HG03457 (cell line): ENCODE results near the gene TTC9.
"Not testable (repeated sequence)": the region's sequence is repeated elsewhere in the genome, so short reads cannot be mapped to it uniquely, and the experiment has no call there.

Experiments
- ATAC-seq: cut with Tn5 transposase; IDR thresholded peaks from one replicate; pipeline ENCODE4 v1.9.1; 2021; ENCODE audit warnings: moderate number of reproducible peaks; ENCODE audit not compliant: unreplicated experiment

The TTC9 gene

GRCh38 chr14:70671652-70672644 lies 30.2 kb downstream of the TTC9 start:
- ATAC-seq = no peak

DNA sequence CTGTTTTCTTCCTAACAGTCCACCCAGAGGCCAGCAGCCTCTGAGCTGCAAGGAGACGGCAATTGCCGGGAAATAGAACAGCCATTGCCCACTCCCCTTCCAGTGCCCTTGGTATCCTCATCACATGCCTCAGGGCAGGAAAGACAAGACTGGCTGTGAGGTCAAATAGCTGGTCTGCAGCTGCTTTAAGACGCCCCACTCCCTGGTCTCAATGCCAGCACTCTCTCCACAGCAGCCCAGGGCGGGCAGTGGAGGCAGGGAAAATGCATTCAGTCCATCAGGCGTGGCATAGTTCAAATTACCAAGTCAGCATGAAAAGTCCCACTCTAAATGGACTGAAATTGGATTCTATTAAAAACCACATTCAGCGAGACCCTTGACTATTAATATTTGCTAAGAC lies 35.6 kb downstream of the TTC9 start:
- no peak for ATAC-seq

- no peak for ATAC-seq
Measured at GRCh38 chr14:70680748-70681147, 39.0 kb downstream of the TTC9 start.

DNA sequence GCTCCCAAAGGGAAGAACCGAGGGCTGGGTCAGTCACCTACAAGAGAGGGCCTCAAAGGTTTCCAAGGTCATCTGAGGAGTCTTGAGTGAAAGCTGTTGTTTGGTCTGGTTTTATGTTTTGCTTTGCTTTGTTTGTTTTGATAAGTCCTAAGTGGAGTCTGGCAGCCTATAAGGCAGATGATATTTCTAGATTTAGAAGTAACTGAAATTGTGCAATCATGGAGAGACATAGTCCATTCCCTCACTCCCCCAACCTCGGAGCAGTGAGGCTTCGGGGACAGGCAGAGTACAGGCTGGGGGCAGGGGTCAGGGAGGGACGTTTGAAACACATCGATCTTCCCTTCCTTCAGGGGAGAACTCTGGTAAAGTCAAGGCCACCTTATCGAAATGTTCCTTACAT lies 42.3 kb downstream of the TTC9 start:
- no peak for ATAC-seq

DNA sequence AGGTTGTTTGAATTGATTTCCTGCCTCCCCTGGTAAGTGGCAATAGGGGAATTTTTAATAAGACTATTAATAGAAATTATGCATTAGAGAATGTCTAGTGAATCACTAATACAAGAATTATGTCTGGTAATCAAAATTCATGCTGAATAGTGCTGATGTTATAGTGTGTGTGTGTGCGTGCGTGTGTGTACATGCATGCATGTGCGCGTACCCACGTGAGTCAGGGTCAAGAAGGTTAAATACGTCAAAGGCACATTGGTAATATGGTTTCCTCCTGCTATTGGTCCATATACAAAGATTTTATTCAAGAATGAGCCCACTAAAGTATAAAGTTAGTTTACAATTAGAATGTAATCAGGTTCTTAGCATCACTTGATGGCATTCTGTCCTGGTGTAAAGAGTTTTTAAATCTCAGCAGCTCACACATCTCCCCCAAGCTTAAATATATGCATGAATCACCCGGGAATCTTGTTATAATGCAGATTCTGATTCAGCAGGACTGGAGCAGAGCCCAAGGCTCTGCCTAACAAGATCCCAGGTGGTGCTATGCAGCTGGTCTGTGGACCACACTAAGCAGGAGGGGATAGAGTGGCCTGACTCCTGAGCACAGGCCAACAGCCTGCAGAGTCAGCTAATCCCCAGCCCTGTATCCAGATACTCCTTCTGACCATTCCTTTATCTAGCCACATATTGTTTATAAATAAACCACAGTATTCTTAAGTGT lies 43.9 kb downstream of the TTC9 start:
- no peak for ATAC-seq

DNA sequence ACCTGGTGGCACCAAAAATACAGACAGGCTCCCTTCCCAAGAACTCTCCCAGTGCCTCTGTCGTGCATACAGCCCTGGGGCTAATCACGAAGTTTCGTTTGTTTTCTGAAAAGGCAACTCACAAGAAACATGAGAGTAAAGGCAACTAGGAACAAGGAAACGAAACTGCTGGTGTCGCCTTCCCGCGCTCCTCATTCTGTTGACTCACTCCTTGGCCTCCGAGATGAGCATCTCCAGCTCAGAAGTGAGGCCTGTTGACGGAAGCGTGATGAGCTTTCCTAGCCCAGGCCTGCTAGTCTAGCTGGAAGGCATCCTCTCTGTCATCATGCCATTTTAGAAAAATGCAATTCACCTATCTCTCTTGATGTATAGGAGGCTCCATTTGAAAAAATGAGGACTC lies 50.5 kb downstream of the TTC9 start:
- no peak for ATAC-seq

DNA sequence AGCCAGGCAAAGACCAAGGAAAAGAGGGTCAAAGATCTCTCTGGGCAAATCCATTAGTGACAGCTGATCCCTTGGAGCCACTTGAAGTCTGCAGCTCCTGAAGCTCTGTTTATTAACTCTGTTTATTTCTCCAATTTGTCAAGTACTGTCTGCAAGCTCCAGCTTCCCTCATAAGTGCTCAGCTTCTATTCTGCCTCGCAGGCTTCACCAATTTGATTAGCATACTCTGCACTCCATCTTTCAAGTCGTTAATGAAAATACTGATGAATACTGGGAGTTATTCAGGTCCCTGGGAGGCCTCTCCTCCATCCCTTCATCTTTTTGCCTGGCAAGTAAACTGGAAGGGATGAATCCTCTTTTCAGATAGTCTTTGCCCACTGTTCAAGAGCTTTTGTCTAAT lies 54.3 kb downstream of the TTC9 start:
- no peak for ATAC-seq

DNA sequence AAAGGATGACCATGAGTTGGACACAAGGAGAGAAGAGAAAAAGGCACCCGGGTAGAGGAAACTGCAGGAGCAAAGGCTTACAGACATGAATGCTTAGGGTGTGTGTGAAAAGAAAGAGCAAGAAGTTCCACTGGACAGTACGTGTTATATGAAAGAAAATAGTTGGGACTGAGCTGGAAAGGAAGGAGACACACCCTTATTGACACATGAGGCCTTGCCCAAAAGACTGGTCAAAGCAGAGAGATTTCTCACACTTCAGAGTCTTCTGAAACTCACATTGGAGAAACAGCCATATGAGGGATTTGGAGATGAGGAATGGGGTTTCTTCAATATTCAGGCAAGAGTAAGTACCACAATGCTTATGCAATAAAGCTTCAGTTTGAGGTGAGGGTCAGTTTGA lies 56.0 kb downstream of the TTC9 start:
- no peak for ATAC-seq

GRCh38 chr14:70698288-70698687 lies 56.6 kb downstream of the TTC9 start:
- no peak for ATAC-seq

DNA sequence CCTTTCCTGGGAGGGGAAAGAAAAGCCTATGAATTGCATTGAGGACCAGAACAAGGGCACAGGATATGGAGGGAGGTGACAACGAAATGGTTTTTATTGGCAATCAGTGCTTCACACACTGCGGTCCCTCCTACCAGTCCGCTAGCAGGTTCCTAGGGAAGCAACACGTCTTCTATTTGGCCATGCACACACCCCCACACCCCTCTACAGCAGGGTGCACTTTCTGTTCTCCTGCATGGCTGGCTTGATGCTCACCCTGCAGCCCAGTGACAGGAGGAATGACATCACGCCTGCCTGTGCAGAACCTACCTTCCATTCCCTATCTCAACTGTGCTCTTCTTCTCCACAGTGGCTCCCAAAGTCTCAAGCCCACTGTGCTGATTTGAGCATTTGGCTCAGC lies 57.9 kb downstream of the TTC9 start:
- no peak for ATAC-seq

DNA sequence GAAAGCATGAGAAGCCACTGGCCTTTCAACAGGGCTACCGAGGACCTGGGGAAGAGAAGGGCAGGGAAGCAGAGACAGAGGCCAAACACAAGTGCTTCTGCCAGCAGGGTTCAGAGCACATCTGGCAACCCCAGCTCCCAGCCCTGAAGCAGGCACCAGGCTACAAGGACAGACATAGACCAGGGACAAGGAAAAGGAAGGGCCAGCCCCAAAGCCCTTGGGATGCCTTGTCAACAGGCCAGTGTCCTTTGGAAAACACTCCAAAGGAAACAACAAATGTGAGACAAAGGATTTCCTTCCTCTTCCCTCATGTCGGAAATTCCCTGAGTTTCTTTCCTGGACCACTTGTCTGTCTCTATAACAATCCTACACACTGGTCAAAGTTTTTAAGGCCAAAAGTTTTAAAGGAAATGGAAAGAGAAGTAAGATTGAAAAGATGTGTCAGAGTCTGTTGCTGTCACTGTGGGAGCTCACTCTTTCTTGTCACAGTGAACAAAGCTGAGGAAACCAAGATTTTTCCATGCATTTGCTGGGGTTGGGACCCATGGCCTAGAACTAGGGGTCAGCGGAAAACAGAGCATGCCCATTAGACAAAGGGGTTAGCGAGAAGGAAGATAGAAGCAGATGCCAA lies 59.4 kb downstream of the TTC9 start:
- no peak for ATAC-seq

DNA sequence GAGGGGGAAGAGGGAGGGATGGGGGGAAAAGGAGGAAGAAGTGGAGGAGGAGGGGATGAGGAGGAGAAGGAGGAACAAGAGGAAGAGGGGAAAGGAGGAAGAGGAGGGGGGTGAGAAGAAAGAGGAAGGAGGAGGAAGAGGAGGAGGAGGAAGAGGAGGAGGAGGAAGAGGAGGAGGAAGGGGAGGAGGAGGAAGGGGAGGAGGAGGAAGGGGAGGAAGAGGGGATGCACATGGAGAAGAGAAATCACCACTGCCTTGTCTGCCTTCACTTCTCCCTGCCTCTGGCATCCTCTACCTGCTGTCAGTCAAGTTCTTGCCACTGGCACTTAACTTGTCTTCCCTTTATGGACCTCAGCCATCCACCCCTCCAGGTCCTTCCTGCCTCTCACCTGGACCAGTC lies 59.9 kb downstream of the TTC9 start:
- ATAC-seq = no peak

DNA sequence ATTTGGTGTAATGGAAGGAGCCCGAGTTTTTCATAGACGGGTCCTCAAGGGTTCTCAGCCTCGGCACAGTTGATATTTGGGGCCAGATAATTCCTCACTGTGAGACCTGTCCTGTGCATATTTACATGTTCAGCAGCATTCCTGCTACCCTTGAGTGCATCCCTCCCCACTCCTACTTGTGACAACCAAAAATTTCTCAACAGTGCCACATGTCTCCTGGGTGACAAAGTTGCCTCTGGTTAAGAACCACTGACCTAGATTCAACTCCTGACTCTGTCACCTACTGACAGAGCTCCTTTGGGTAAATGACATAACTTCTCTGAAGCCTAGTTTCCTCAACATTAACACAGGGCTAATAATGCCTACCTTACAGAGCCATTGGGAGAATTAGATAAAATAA lies 60.4 kb downstream of the TTC9 start:
- ATAC-seq = no peak

- ATAC-seq = not testable (repeated sequence)
Measured at GRCh38 chr14:70703621-70704168, 62.0 kb downstream of the TTC9 start.

- no peak for ATAC-seq
Measured at GRCh38 chr14:70704960-70705359, 63.2 kb downstream of the TTC9 start.

DNA sequence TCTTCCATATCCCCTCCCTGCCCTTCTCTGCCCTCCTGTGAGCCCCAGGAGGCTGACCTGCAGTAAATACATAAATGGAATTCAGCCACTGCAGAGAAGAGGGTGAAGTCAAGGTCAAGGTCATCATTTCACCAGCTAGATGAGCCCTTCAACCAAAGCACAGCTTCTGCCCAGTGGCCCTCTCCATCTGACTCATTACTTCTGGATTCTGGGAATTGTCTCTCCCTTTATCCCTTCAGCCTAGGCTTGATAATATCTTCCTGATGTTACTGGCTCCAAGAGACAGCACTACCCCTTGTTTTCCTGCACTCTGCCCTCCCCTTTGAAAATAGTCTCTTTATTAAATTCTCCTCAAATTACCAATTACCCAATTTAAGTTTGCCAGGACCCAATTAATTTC lies 64.5 kb downstream of the TTC9 start:
- no peak for ATAC-seq

DNA sequence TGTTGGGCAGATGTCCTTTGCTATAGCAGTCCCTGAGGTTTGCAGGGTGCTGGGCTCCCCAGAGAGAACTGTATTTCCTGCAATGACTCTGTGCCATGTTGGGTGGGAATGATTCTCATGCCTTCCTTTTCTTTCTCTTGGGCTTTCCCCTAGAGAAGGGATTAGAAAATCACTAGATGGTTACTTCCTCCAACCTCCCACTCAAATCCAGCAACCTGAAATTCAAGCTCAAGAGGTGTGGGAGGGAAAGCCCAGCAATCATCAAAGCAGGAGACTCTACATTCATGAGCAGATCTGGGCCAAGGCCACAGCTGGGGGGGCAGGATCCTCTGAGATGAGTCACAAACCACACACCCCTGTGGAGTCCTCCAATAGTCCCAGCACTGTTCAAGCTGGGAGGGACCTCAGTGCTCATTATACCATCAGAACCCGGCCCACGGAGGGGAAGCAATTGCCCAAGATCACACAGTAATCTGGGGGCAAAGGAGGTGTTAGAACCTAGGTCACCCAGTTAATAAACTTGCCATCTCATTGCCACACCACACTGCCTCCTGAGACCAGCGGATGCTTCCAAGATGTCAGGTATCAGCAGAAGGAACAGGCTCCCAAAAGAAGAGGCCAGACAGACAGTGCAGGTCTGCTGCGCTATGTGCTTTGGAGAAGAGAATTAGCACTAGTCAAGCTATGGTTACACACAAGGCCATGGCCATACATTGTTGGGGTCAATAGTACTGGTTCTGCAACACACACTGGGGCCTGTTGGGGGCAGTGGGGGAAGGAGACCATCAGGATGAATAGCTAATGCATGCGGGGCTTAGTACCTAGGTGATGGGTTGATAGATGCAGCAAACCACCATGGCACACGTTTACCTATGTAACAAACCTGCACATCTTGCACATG lies 65.7 kb downstream of the TTC9 start:
- no peak for ATAC-seq

DNA sequence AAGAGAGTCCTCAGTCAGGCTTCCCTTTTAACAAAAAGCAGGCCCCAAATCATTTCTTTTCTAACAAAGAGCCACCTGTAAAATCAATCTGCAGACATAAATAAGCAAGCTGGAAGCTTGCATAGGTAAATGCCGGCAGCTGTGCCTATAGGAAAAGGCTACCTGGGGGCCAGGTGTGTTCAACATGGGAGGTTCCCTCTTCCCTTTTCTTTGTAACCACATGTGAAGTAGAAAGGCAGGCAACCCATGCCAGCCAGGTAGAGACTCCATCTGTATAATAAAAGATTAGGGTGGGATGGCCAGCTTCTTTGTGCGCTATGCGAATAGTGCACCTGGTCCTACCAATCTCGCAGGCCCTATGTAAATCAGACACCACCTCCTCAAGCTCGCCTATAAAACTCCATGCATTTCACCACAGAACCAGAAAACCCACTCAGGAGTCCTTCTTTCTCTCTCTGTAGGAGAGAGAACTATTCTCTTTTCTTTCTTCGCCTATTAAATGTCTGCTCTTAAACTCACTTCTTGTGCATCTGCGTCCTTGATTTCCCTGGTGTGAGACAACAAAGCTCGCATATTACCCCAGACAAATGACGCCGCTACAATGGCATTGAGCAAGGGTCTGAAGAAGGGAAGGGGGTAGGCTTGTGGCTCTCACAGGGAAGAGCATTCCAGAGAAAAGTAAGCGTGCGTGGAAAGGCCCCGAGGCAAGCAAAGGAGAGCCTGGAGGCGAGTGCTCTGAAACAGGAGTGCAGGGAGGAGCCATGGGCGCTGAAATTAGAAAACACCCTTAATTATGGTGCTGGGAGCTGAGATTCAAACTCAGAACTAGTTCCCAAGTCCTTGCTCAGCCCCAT lies 67.2 kb downstream of the TTC9 start:
- no peak for ATAC-seq

DNA sequence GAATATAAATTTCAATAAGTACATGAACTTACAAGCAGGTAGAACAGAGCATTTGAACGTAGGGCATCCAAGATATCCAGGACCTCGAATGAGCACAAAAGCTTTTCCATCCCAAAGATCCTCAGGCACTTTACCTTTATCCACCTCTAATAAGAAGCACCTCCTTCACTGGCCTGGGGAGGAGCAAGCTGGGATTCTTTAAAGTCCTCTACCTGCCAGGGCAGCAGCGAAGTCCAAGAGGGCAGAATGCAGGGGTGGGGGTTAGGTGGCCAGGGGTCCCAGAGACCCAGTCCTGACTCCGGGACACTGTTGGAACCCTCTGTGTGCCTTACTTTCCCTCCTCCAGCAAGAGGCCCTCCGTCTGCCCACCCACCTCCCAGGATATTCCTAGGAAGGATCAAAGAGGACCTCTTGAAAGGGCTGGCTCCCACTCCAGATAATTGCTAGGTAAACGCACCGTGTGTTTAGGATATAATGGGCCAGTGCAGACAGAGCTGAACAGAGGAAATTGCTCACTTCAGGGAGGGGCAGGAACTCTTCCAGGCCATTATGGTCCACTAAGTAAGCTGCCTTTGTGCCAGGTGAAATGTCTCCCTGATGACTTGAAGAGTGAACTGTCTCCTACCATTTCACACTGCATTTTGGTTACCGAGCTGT lies 68.1 kb downstream of the TTC9 start:
- ATAC-seq = no peak
